HCT116 (cell line): ENCODE measurements around the gene WNK3. TPM values are rescaled to one million over a fixed set of nuclear protein-coding genes. Genes with fewer than 3 reads are reported as not detected.

Experiments
- ATAC-seq: fragments of 200-7000 bp; cut with Tn5 transposase; 2 replicates; pipeline ENCODE4 v1.9.1; 2020; ENCODE audit warnings: mild to moderate bottlenecking, moderate library complexity
- BruUV-seq: library from RNA; stranded (reverse); fragments of 400-500 nt; replicated peaks from 2 replicates; lab custom pipeline; 2021; lab: Mats Ljungman, UMichigan
- CTCF ChIA-PET: fragments of 300-600 bp; sonication (Branson Sonifier 250); formaldehyde crosslinking; loops from one replicate; lab custom pipeline; 2021; ENCODE audit warnings: antibody characterized with exemption; lab: Charles Lee
- POLR2A ChIA-PET: fragments of 300-600, 350-600 bp; sonication (Branson Sonifier 250); formaldehyde crosslinking; loops from one replicate; lab custom pipeline; 2021; ENCODE audit warnings: antibody characterized with exemption; lab: Charles Lee
- RAD21 ChIA-PET, 2 experiments: fragments of 300-600 bp; sonication (Branson Sonifier 250); formaldehyde crosslinking; loops; one replicate each; lab custom pipeline; 2023; ENCODE audit warnings: low total read pairs in 2 of 2; ENCODE audit not compliant: uncharacterized antibody in 2 of 2, unreplicated experiment in 2 of 2, low non-redundant PET in 1 of 2; lab: Charles Lee
- DNase-seq: peaks from one replicate; pipeline ENCODE4 v3.0.0-alpha.2; 2010; ENCODE audit warnings: low read depth, low spot score
- H2AFZ ChIP-seq: fragments of 200-600 bp; shearing (Covaris generic), sonication (generic); 2 replicates; pipeline ENCODE4 v1.6.1; 2017; ENCODE audit warnings: low read depth, mixed run types, mixed read lengths, antibody characterized with exemption, low read length; ENCODE audit not compliant: poor library complexity, severe bottlenecking
- H3K27ac ChIP-seq: 2 replicates; pipeline ENCODE4 v1.5.1; 2012; ENCODE audit warnings: low read depth, low read length
- H3K27me3 ChIP-seq: fragments of 200-600 bp; sonication (generic); 2 replicates; pipeline ENCODE4 v1.6.1; 2016; ENCODE audit warnings: mixed run types, low read length, mixed read lengths; ENCODE audit not compliant: insufficient read depth
- H3K36me3 ChIP-seq, 2 experiments: fragments of 200-500 bp in 1 of 2; fragments of 200-600 bp in 1 of 2; sonication (Bioruptor generic) in 1 of 2; sonication (generic) in 1 of 2; 2 replicates each; pipeline versions ENCODE4 v1.5.1 to v1.6.1; 2014 to 2016; ENCODE audit warnings: low read length in 2 of 2, inconsistent platforms in 1 of 2, mixed read lengths in 1 of 2, mixed run types in 1 of 2; ENCODE audit not compliant: insufficient read depth in 2 of 2, control insufficient read depth in 1 of 2
- H3K4me1 ChIP-seq, 2 experiments: fragments of 200-600 bp in 1 of 2; sonication (generic) in 1 of 2; 2 replicates each; pipeline versions ENCODE4 v1.5.1 to v1.6.1; 2012 to 2017; ENCODE audit warnings: low read length in 2 of 2, inconsistent platforms in 1 of 2, mild to moderate bottlenecking in 1 of 2, mixed read lengths in 1 of 2, mixed run types in 1 of 2, moderate library complexity in 1 of 2; ENCODE audit not compliant: insufficient read depth in 2 of 2, control insufficient read depth in 1 of 2
- H3K4me2 ChIP-seq: fragments of 200-600 bp; sonication (generic); 2 replicates; pipeline ENCODE4 v1.6.1; 2017; ENCODE audit warnings: mixed run types, low read length, mixed read lengths
- H3K4me3 ChIP-seq, 2 experiments: fragments of 200-600 bp in 1 of 2; sonication (generic) in 1 of 2; replicated peaks in 1 of 2; 2 replicates each; pipeline ENCODE4 v1.5.1; 2011 to 2016; ENCODE audit warnings: low read length in 2 of 2, control low read depth in 1 of 2, low read depth in 1 of 2, mild to moderate bottlenecking in 1 of 2, mixed read lengths in 1 of 2, mixed run types in 1 of 2
- H3K79me2 ChIP-seq: fragments of 200-600 bp; sonication (generic); 2 replicates; pipeline ENCODE4 v1.6.1; 2017; ENCODE audit warnings: mild to moderate bottlenecking, mixed run types, low read length, moderate library complexity, mixed read lengths; ENCODE audit not compliant: insufficient read depth
- H3K9ac ChIP-seq: fragments of 200-600 bp; sonication (generic); 2 replicates; pipeline ENCODE4 v1.6.1; 2016; ENCODE audit warnings: low read length, mixed read lengths
- H3K9me2 ChIP-seq: fragments of 200-600 bp; sonication (generic), shearing (Covaris generic); 2 replicates; pipeline ENCODE4 v1.6.1; 2017; ENCODE audit warnings: mixed run types, mild to moderate bottlenecking, moderate library complexity; ENCODE audit not compliant: insufficient read depth
- H3K9me3 ChIP-seq, 2 experiments: fragments of 200-500 bp in 1 of 2; fragments of 200-600 bp in 1 of 2; sonication (Bioruptor generic) in 1 of 2; sonication (generic) in 1 of 2; 2 replicates each; pipeline ENCODE4 v1.6.1; 2014 to 2017; ENCODE audit warnings: low read length in 2 of 2, mixed read lengths in 2 of 2, inconsistent platforms in 1 of 2, low read depth in 1 of 2, mild to moderate bottlenecking in 1 of 2, mixed run types in 1 of 2, moderate library complexity in 1 of 2; ENCODE audit not compliant: control insufficient read depth in 1 of 2, insufficient read depth in 1 of 2
- H4K20me1 ChIP-seq: fragments of 200-600 bp; sonication (generic), shearing (Covaris generic); 2 replicates; pipeline ENCODE4 v1.6.1; 2017; ENCODE audit warnings: mixed run types, mild to moderate bottlenecking, moderate library complexity; ENCODE audit not compliant: insufficient read depth
- POLR2AphosphoS5 ChIP-seq: IDR thresholded peaks from 2 replicates; pipeline ENCODE4 v1.6.1; 2011; ENCODE audit warnings: mild to moderate bottlenecking, low read depth, low read length, moderate library complexity
- SP1 ChIP-seq: IDR thresholded peaks from 2 replicates; pipeline ENCODE4 v1.6.1; 2012; ENCODE audit warnings: low read depth
- ZNF274 ChIP-seq: fragments of 200-500 bp; sonication (Bioruptor generic); IDR thresholded peaks from 2 replicates; pipeline ENCODE4 v1.6.1; 2014; ENCODE audit warnings: mild to moderate bottlenecking, low read depth, low read length, inconsistent platforms
- intact Hi-C: fragments of 100-400 bp; cut with micrococcal nuclease; formaldehyde crosslinking; loops from 2 replicates; pipeline ENCODE4 v1.10.0; 2022
- total RNA-seq: library from RNA; stranded (reverse); gene quantifications from one replicate; pipeline ENCODE4 v1.2.1, GENCODE V29; 2021; ENCODE audit not compliant: unreplicated experiment
- TF ChIP-seq, protein P1 (sequence below): IDR thresholded peaks from 2 replicates; pipeline ENCODE4 v1.6.1; 2012; ENCODE audit warnings: low read depth
- TF ChIP-seq, protein P2 (sequence below): IDR thresholded peaks from 2 replicates; pipeline ENCODE4 v1.6.1; 2012

WNK3 gene
- total RNA-seq, 1 experiment from 2014 or later: 0.05 TPM

- TF ChIP-seq, protein P1, sequence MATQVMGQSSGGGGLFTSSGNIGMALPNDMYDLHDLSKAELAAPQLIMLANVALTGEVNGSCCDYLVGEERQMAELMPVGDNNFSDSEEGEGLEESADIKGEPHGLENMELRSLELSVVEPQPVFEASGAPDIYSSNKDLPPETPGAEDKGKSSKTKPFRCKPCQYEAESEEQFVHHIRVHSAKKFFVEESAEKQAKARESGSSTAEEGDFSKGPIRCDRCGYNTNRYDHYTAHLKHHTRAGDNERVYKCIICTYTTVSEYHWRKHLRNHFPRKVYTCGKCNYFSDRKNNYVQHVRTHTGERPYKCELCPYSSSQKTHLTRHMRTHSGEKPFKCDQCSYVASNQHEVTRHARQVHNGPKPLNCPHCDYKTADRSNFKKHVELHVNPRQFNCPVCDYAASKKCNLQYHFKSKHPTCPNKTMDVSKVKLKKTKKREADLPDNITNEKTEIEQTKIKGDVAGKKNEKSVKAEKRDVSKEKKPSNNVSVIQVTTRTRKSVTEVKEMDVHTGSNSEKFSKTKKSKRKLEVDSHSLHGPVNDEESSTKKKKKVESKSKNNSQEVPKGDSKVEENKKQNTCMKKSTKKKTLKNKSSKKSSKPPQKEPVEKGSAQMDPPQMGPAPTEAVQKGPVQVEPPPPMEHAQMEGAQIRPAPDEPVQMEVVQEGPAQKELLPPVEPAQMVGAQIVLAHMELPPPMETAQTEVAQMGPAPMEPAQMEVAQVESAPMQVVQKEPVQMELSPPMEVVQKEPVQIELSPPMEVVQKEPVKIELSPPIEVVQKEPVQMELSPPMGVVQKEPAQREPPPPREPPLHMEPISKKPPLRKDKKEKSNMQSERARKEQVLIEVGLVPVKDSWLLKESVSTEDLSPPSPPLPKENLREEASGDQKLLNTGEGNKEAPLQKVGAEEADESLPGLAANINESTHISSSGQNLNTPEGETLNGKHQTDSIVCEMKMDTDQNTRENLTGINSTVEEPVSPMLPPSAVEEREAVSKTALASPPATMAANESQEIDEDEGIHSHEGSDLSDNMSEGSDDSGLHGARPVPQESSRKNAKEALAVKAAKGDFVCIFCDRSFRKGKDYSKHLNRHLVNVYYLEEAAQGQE: no peak
Measured at GRCh38 chrX:54238588-54238987, 119.3 kb downstream of the WNK3 start (continued).

DNA sequence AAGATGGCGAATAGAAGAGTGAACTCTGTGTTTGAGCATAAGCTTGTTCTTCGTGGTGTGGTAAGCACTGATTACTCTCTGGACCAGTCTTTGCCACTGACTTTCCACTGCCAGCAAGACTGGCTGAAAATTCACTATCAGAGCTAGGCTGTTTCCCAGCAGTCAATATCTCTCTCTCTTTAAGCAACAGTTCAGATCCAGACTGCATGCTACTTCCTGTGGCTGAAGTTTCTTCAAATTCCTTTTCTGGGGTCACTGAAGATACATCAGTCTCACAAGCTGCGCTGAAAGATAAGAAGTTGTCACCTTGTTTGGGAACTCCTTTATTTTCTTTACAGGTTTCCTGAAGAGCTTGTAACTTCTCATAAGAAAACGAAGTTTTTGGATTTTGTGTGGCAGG is 120.8 kb downstream of the WNK3 start:
- CTCF ChIA-PET: no interaction called here
- intact Hi-C loops: no loop called here
- no peak for TF ChIP-seq SP1
- no peak for TF ChIP-seq ZNF274
- TF ChIP-seq, protein P2, sequence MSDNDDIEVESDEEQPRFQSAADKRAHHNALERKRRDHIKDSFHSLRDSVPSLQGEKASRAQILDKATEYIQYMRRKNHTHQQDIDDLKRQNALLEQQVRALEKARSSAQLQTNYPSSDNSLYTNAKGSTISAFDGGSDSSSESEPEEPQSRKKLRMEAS: no peak
- TF ChIP-seq POLR2AphosphoS5: no peak
- no peaks in the 10 kb centered on the region for H3K9me3 ChIP-seq
- no peak overlapping the region for H3K9ac ChIP-seq
- H3K36me3 ChIP-seq: no peaks in the 10 kb centered on the region
- H3K9me2 ChIP-seq: no peaks in the 10 kb centered on the region
- ATAC-seq (no peak), DNase-seq (no peak)
- no peaks in the 10 kb centered on the region for H3K4me1 ChIP-seq
- no peak overlapping the region for H3K4me2 ChIP-seq
- POLR2A ChIA-PET: no interaction called here
- peak overlapping the region; percentile 26 for H2AFZ ChIP-seq
- no peaks in the 10 kb centered on the region for H3K27me3 ChIP-seq
- no peak overlapping the region for H3K27ac ChIP-seq
- RAD21 ChIA-PET: no interaction called here
- BruUV-seq: no TSS peak
- H3K4me3 ChIP-seq: no peak overlapping the region
- H4K20me1 ChIP-seq: no peaks in the 10 kb centered on the region
- H3K79me2 ChIP-seq: no peaks in the 10 kb centered on the region
